ENCODE data around the gene CLMN.

The CLMN gene

DNA sequence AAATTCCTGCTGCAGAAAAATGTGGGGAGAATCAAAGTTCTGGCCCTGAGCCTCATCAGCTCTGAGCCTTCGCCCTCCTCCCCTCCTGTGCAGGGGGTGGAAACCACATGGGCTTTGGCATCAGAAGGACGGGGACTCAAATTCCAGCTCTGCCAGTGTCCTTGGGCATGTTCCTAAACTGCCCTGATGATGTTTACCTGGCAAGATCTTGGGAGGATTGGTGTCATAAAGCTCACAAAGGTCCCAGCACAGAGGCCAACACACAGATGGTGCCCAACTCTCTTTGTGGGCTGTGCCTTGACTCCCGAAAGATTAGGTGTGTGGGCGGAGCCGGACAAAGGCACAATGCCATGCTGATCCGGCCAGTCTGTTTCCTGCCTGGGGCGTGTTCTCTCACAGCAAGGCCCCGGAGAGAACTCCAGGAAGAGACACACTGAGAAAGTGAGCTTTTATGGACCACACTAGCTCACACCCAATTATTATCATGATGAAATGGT lies 20.5 kb upstream of the CLMN start:
- DNase-seq = no peak

DNA sequence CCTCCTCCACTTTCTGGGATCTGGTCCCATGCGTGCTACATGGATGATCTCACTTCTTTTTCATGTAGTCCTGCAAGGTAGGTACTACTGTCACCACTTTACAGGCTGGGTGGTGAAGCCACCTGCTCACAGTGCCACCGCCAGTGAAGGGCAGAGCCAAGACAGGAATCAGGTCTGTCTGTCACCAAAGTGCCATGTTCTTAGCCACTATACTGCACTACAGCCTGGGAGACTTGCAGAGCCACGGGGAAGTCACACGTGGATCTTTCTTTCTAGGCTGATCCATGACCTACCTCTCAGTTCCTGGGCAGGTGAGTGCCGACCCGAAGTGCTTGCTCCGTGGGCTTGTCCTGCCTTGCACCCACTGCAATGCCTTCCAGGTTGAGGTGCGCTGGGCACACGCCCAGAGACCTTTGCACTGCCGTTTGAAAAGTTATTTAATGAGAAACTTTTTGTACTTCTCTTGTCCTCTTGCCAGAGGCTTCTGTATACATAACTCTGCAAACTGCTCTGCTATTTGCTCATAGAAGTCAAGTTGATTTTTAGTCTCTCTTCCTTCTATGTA lies 19.7 kb upstream of the CLMN start:
- no peak for DNase-seq

DNA sequence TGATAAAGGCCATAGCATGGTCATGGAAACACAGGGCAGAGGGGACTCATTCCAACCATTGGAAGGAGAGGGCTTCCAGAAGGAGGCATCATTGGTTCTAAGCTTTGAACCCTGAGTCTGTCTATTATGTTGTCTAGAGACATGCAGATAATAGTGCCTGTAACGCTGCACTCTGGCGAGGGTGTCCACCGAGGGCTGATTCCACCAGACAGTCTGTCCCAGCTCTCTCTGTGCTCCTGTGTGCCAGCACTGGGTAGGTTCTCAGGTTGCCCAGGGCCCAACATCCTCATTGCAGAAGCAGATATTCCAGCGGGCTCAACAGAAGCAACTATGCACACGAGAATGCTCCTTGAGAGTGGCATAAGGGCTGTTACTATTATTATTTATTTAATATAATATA lies 18.7 kb upstream of the CLMN start:
- DNase-seq = no peak

DNA sequence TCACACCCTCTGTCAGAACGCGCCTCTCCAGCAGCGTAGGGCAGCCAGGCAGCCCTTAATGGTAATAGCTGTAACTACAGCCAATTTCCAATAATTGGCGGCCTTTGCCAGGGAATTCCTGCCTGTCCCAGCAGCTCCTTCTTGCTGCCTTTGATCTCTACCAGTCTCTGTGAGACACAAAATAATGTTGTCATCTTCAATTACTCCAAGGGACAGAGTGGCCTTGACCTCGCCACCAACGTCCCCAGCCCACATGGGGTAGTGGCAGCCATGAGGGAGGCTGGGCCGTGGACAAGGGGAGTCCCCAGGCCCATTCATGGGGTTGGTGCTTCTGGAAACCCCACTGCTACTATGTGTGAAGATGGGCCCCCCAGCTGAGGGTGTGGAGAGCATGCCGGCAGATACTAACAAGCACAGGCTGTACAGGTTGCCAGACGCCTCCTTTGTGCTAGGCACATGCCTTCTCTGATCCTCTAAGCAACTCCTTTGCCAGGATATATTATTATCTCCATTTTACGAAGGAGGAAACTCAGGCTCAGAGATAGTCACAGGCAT lies 17.4 kb upstream of the CLMN start:
- no peak for DNase-seq

DNA sequence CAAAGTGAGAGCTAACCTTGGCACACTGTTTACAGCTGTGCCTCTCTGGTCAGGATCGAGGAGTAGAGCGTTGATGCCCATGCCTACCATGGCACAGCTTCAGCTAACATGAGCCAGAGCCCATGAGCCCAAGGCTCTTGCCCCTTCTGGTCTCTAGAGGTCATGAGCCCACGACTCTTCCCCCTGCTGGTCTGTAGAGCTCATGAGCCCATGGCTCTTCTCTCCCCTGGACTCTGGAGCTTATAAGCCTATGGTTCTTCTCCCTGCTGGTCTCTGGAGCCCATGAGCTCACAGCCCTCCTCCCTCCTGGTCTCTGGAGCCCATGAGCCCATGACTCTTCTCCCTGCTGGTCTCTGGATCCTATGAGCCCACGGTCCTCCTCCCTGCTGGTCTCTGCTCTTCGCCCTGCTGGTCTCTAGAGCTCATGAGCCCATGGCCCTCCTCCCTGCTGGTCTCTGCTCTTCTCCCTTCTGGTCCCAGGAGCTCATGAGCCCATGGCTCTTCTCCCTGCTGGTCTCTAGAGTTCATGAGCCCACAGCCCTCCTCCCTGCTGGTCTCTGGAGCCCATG lies 16.6 kb upstream of the CLMN start:
- no peak for DNase-seq

DNA sequence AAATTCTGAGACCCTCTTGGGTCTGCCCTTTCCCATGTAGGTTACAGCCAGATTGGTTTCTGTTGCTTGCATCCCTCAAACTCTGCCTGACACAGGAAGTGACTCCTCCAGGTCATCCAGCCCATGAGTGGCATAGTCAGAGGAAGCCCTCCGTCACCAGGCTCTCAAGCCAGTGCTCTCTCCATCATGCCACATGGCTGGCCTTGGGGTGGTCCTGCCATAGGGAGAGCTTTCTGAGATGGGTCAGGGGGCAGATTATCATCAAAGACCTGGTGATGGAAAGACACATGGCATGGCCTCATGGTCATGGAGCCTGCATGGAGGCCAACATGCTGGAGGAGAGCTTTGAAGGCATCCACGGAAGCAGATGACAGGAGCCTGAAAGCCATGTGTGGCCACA lies 15.4 kb upstream of the CLMN start:
- DNase-seq = no peak

DNA sequence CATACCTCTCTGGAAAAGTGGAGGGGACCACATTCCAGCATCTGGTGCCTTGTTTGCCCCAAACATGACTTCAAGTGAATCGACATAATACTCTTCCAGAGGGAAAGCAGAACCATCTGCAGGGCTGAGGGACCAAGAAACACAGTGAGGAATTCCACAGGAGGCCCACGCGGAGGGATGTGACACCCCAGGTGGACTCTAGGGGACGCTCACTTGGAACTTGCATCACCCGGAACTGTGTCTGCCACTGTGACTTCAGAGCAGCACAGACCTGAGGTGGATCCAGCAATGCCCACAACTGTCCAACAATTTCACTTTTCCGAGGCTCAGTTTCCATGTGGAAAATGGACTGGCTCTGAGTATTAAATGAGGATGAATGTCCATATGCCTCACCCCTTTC lies 14.3 kb upstream of the CLMN start:
- DNase-seq = no peak

DNA sequence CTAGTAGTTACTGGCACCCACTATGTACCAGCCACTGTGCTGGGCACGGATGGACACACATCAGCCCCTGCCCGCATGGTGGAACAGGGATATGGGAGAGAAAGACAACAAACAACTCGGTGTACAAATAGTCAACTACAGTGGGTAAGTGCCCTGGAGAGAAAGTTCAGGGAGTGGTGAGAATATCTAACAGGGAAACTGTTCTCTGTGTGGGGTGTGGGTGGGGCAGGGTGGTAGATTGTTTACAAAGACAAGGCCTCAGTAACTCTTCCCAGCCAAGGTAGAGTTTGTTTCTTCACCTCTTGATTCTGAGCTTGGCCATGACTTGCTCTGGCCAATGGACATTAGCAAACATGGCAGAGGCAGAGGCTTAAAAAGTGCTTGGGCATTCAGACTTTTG lies 12.9 kb upstream of the CLMN start:
- DNase-seq = no peak

DNA sequence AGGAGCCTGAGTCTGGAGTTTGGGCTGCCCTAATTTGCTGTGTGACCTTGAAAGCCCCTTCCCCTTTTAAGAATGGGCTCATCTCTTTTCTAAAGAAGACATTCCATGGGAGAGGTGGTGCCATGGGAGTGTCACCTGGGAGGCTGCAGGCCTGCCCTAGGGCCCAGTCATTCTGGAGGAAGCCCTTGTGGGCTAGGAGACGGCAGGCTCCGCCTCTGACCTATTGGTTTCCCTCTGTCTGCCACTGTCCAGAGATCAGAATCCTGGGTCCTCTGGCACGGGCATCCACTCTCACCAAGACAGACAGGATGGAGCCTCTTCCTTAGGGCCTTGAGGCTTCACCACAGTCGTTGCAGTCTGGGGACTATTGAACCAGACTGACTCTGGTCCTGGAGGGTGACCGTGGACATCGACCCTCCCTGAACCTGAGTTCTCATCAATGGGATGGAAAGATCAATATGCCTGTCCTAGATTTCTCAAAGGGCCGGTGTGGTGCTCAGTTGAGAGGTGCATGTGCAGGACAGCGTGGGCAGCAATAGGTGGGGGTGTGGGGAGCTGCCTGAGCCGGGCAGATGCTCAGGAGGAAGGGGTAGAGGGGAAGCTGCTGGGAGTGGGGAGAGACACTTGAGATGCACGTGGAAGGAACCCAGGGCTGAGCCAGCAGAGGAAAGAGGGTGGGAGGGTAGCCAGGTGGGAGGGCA lies 12.2 kb upstream of the CLMN start:
- no peak for DNase-seq

DNA sequence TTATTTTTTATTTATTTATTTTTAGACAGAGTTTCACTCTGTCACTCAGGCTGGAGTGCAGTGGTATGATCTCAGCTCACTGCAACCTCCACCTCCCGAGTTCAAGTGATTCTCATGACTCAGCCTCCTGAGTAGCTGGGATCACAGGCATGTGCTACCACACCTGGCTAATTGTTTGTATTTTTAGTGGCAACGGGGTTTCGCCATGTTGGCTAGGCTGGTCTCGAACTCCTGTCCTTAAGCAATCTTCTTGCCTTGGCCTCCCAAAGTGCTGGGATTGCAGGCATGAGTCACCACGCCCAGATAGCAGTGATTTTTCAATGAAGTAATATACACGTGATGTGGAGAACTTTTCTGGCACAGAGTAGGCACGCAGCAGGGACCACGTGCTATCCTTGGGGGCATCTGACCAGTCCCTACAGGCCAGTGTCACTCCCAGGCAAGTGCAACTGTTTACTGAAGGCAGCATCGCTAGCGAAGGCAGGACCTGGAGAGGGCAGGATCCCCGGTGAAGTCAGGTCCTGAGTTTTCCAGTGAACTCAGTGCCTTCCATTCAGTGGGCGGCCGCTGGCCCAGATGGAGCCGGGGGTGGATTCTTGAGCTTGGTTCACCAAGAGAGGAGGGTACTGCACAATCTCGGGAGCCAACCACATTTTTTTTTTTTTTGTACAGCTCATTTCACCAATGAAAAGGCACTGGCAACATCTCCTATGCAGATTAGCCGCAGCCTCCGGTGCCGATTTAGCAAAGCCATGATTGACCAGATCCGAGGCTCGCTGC lies 11.1 kb upstream of the CLMN start:
- no peak for DNase-seq

DNA sequence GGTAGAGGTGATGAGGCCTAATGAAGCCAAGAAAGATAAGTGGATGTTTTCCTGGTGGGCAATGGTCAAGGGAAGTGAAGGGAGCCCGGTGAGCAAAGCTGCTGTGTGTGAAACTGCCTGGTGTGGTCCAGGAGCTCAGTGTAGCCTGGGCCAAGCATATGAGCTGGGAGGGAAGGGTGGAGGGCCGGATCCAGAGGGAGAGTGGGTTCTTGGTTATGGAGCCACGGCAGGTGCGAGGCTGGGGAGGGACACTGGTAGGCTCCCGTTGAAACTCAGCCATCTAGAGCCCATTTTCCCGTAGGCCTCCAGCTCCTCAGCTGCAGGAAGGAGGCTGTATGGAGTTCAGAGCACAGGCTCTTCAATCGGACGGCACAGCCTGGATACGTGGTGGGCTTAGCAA lies 10.2 kb upstream of the CLMN start:
- DNase-seq = no peak

DNA sequence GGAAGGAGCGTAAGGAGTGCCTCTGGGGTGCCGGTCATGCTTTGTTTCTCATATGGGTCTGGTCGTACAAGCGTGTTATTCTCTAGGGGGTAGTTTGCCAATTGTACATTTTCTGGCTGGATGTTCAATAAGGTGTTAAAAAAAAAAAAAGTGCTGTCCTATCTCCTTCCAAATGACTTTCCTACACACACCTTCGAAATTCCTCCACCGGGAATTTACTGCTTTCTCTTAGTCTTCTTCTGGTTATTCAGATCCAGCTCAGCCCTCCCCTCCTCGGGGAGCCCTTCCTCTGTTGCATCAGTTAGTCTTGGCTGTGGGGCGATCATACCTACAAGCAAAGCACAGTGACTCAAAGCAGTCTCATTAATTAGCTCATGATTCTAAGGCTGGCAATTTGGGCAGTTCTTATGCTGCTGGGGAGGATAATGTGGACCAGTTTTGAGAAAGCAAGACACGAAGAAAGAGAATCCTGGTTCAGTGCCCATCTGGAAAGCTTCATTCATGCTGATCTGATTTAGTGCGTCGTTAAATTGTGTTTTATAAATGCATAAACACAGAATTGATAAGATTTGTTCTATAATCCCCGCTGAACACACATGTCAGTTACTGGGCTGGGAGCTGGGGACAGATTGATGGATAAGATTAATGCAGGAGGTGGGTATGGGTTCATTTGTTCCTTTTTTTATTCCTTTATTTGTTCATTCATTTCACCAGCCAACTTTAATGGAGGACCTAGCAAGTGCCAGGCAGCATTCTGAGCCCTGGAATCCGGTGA lies 9.2 kb upstream of the CLMN start:
- no peak for DNase-seq

DNA sequence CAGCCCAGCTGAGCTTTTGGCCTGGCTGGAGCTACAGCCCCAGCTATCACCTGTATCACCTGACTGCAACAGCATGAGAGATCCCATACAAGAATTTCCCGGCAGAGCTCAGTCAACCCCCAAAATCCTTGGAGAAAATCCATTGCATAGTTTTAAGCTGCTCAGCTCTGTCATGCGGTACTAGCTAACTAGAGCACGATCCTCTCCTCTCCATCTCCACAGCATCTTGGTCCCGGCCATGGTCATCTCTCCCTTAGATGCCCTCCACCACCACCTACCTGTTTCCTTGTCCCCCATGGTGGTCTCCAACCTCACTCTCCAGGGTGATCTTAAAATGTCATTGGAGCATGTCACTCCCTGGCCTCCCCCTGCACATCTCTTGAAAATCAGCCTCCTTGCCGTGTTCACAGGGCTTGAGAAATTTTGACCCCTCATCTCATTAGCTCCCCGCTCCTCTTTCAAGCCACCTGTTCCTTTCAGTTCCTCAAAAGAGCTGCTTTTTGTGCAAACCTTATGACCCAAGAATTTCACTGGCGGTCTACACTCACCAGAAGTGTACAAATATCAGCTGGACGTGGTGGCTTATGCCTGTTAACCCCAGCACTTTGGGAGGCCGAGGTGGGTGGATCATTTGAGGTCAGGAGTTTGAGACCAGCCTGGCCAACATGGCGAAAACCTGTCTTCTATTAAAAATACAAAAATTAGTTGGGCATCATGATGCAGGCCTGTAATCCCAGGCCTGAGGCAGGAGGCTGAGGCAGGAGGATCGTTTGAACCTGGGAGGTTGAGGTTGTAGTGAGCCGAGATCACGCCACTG lies 8.1 kb upstream of the CLMN start:
- no peak for DNase-seq

DNA sequence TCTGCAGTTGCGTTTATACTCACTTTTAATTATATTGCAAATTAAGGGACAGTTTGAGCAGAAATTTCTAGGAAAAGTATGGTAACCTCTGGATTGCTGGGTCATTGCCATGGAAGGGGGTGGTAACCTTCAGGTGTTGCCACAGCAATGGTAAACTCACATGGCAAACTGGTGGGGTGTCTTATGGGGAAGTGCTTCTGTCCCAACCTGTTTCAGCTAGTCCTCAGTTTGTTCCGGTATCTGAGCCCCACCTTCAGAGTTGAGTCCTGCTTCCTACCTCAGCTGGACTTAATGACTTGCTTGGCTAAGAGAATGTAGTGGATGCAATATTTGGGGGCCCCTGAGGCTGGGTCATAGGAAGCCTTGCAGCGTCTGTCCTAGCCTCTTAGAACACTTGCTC lies 7.3 kb upstream of the CLMN start:
- DNase-seq = no peak

DNA sequence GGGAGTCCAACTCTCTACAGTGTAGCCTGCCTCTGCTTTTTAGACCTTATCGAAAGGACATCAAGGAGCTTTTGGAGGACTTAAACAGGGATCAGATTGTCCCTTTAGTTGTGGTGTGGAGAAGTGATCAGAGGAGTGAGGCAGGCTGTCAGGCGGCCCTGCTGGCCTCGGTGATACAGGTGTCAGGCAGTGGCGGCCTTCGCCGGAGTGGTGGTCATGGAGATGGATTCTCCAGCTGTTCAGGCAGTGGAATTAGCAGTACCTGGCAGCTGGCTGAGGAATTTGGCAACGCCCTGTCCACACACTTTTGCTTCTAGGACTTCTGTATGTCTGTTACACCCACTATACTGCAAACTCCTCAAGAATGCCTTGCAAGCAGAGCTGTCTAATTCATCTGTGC lies 4.2 kb upstream of the CLMN start:
- no peak for DNase-seq

DNA sequence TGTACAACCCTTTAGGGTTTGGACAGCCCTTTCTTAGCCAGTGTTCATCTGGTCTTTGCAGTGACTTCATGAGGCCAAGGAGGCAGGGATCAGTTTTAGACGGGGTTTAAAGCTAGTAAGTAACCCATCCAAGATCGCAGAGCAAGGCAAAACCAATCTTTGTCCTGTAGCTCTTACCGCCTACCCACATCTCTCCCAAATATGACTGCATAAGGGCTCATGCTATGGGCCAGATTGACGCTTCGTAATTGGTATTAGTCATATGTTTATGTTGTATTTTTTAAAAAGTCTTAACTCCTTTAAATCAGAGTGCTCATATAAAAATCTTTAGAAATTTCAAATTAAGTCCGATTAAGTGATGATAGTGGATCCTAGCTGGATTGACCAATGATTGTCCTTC lies 3.7 kb upstream of the CLMN start:
- no peak for DNase-seq

DNA sequence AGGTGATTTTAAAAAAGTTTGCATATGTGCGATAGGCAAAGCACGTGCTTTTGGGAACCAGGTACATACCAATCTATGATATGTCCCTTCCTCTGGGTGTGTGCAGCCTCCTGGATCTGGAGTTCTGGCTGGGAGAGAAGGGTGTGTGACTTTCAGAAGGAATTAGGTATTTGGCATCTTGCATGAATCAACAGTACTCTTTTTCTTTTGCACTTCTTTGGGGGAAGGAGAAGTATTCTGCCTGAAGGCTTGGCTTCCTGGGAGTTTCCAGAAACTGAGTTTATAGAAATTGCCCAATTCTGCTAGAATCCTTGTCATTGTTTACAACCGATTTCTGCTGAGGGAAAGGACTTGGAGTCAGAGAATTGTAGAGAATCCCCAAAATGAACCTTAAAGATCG lies 2.9 kb upstream of the CLMN start:
- DNase-seq = no peak

DNA sequence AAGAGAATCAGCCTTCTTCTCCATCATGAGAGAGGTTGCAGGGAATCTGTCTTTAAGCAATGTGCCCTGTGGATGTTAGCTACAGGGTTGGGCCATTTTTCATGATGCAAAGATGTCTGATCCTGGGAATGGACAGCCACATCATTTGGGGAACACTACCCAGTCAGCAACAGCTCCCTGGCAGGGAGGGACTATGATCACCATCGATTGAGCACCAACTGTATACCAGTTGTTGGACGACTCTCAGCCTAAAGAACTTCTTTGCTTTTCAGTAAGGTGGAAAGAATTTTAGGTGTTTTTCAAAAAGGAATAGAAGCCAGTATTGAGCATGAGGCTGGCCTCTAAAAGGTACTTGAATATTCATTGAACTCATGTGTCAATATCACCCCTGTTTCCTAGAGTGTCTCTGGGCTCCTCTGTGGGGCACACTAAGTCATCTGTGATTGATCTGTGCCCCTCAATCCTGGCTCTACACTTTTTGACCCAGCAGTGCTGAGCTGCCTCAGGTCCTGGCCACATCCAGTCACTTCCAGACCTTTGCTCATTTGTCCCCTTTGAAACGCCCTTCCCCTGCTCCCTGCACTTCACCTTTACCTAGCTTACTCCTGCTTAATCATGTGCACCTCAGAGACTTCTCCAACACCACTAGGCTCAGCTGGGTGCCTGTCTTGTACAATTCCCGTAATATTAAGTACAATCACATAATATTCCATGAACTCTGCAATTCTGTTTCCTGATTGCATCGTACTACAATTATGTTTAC lies 2.2 kb upstream of the CLMN start:
- no peak for DNase-seq

DNA sequence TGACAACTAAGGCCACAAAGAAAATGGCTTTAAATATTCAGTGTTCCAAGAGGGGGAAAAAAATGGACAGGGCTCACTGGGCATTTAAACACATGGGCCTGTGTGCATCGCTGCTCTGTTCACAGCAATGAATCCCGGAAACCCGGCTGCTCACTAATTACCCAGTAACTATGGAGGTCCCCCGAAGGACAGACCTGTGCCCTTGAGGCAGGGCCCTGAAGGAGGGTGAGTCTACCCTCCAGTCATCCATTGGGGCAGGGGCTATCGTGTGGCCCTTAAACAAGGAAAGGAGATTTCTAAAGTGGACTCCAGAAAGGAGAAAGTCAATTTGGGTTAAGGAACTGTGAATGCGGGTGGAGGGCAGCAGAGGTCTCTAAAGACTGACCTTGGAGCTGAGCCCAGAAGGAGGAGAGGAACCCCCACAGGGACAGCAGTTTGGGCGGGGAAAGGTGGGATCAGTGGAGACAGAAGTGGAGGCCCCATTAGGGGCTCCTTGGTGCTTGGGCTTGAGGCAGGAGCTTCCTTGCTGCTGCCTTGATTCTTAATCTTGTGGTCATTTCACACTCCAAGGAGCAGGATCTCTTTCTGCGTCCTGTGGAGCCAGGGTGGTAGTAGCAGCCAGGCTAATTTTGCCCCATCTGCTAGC lies 1.4 kb upstream of the CLMN start:
- DNase-seq = no peak

DNA sequence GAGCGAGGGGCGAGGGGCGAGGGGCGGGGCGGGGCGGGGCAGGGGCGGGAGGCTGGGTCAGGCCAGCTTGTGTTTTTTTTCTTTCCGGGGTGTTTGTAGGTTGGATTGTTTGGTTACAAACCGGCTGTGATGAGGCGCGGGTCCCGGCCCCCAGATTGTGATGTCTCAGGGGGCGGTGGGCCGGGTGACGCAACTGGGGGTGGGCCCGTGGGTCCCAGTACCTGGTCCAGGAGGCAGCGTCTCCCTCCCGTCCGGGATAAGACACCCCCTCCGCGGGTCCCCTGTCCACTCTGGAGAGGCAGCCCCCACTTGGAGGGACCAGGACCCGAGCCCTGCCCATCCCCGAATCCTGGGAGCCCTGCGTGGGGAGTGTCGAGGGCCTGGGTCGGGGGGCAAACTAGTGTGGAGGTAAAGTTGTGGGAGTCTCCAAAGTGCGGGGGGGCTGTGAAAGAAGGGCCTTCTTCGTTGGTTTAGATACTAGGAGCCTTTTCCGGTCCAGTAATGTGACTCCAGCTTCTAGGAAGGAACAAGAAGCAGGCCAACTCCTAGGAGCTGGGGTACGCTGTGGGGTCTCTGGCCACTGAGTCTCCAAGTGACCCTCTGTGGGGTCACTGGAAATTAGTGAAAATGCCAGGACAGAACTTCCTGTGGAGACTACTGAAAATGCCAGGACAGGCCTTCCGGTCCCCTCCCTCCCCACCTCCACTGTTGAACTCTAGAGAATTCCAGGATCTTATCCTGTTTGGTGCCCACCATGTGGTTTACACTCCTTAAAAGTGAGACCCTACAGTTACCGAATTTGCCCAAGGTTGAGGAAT lies 579 bp upstream of the CLMN start:
- no peak for DNase-seq
